Left ventricle myocardium inferior (tissue), 1 donor: ENCODE results near the gene DMRT1. TPM values are rescaled to one million over a fixed set of nuclear protein-coding genes. Genes with fewer than 3 reads are reported as not detected.

Source experiments
- DNase-seq: peaks from one replicate; pipeline ENCODE4 v3.0.0-alpha.2; 2020
- H3K27ac ChIP-seq: fragments of 200-600 bp; replicated peaks from 2 replicates; pipeline ENCODE4 v1.8.0; 2021
- H3K27me3 ChIP-seq: fragments of 200-600 bp; 2 replicates; pipeline ENCODE4 v1.8.0; 2021; ENCODE audit warnings: low read depth
- H3K36me3 ChIP-seq: fragments of 200-600 bp; 2 replicates; pipeline ENCODE4 v1.8.0; 2021
- H3K4me1 ChIP-seq: fragments of 200-600 bp; 2 replicates; pipeline ENCODE4 v1.8.0; 2021
- H3K4me3 ChIP-seq: fragments of 200-600 bp; 2 replicates; pipeline ENCODE4 v1.8.0; 2021; ENCODE audit warnings: mild to moderate bottlenecking, moderate library complexity
- H3K9me3 ChIP-seq: fragments of 200-600 bp; replicated peaks from 2 replicates; pipeline ENCODE4 v1.8.0; 2021
- CTCF ChIP-seq: fragments of 200-600 bp; IDR thresholded peaks from 2 replicates; pipeline ENCODE4 v1.8.0; 2021; ENCODE audit warnings: antibody characterized with exemption, mild to moderate bottlenecking, borderline replicate concordance
- intact Hi-C: fragments of 100-400 bp; cut with micrococcal nuclease; formaldehyde crosslinking; loops from one replicate; pipeline ENCODE4 v1.11.0; 2022
- total RNA-seq: library from RNA; stranded (reverse); fragmentation: NEBNext Ultra II Directional; extraction: Animal tissue kit (Norgen Biotek cat#: 25700); gene quantifications from one replicate; pipeline ENCODE4 v1.2.1, GENCODE V29; 2021
- donor health status: DM: no; HTN: yes; CAD: no; lungs with severe emphysema.

Gene DMRT1
- total RNA-seq, 1 donor from 2014 or later = not detected

GRCh38 chr9:1005043-1005667 lies 163.7 kb downstream of the DMRT1 start:
- peaks cover 71% of the 10 kb centered on the region for H3K27me3 ChIP-seq
- intact Hi-C loops = loop anchor here (10.0 kb wide), 1 partner anchor 110 kb away; no protein-coding TSS in a partner anchor
- H3K9me3 ChIP-seq = no peaks in the 10 kb centered on the region
- peak; percentile 67 for TF ChIP-seq CTCF
- no peak overlapping the region for H3K27ac ChIP-seq
- no peaks in the 10 kb centered on the region for H3K4me1 ChIP-seq
- no peak for DNase-seq
- no peaks in the 10 kb centered on the region for H3K36me3 ChIP-seq
- H3K4me3 ChIP-seq = no peak overlapping the region

- no peaks in the 10 kb centered on the region for H3K9me3 ChIP-seq
- no peaks in the 10 kb centered on the region for H3K36me3 ChIP-seq
- no peak for TF ChIP-seq CTCF
- H3K27ac ChIP-seq = no peak overlapping the region
- no peak for DNase-seq
- H3K27me3 ChIP-seq = peaks cover 85% of the 10 kb centered on the region
- H3K4me3 ChIP-seq = no peak overlapping the region
- intact Hi-C loops = loop anchor here (10.0 kb wide), 1 partner anchor 113 kb away; no protein-coding TSS in a partner anchor
- H3K4me1 ChIP-seq = no peaks in the 10 kb centered on the region
These were observed 165.8 kb downstream of the DMRT1 start for GRCh38 chr9:1007312-1007711.

- intact Hi-C loops = loop anchor here (10.0 kb wide), 1 partner anchor 113 kb away; no protein-coding TSS in a partner anchor
- no peak for TF ChIP-seq CTCF
- Histone ChIP-seq H3K27ac (no peak overlapping the region), H3K4me1 (no peaks in the 10 kb centered on the region), H3K9me3 (no peaks in the 10 kb centered on the region), H3K36me3 (no peaks in the 10 kb centered on the region), H3K4me3 (no peak overlapping the region), H3K27me3 (peaks cover 83% of the 10 kb centered on the region)
- DNase-seq = no peak
These were observed 166.7 kb downstream of the DMRT1 start for GRCh38 chr9:1008216-1008615.

GRCh38 chr9:1009101-1009707 lies 167.7 kb downstream of the DMRT1 start:
- no peaks in the 10 kb centered on the region for H3K4me1 ChIP-seq
- intact Hi-C loops = loop anchor here (10.0 kb wide), 1 partner anchor 114 kb away; no protein-coding TSS in a partner anchor
- no peak overlapping the region for H3K4me3 ChIP-seq
- H3K36me3 ChIP-seq = no peaks in the 10 kb centered on the region
- peak; percentile 99 for TF ChIP-seq CTCF
- H3K27ac ChIP-seq = no peak overlapping the region
- H3K27me3 ChIP-seq = peaks cover 73% of the 10 kb centered on the region
- peak; percentile 80 for DNase-seq
- no peaks in the 10 kb centered on the region for H3K9me3 ChIP-seq

- Histone ChIP-seq H3K4me3 (no peak overlapping the region), H3K36me3 (no peaks in the 10 kb centered on the region), H3K9me3 (no peaks in the 10 kb centered on the region), H3K27me3 (peaks cover 76% of the 10 kb centered on the region), H3K4me1 (no peaks in the 10 kb centered on the region), H3K27ac (no peak overlapping the region)
- intact Hi-C loops = no loop called here
- DNase-seq = no peak
- TF ChIP-seq CTCF = no peak
These were observed 171.5 kb downstream of the DMRT1 start for GRCh38 chr9:1013021-1013420.
